ENCODE results near the gene LHX6.

Gene LHX6

GRCh38 chr9:122254761-122255160 is 26.0 kb upstream of the LHX6 start:
- Mint-ChIP-seq H3K4me3 (no peak overlapping the region), H3K27ac (no peak overlapping the region), H3K9me3 (no peaks in the 10 kb centered on the region), H3K36me3 (ENCODE audit: low read depth) (peaks cover 44% of the 10 kb centered on the region), H3K4me1 (ENCODE audit: low read depth) (peaks cover 3% of the 10 kb centered on the region), H3K27me3 (ENCODE audit: low read depth) (no peaks in the 10 kb centered on the region)
- no peak for DNase-seq (ENCODE audit: low spot score)

GRCh38 chr9:122252796-122253195 is 24.0 kb upstream of the LHX6 start:
- no peaks in the 10 kb centered on the region for H3K9me3 Mint-ChIP-seq
- H3K27ac Mint-ChIP-seq: no peak overlapping the region
- no peak for DNase-seq (ENCODE audit: low spot score)
- H3K36me3 Mint-ChIP-seq (ENCODE audit: low read depth): peaks cover 38% of the 10 kb centered on the region
- H3K4me1 Mint-ChIP-seq (ENCODE audit: low read depth): peaks cover 3% of the 10 kb centered on the region
- H3K4me3 Mint-ChIP-seq: no peak overlapping the region
- no peaks in the 10 kb centered on the region for H3K27me3 Mint-ChIP-seq (ENCODE audit: low read depth)

GRCh38 chr9:122251351-122251750 is 22.6 kb upstream of the LHX6 start:
- Mint-ChIP-seq H3K4me1 (ENCODE audit: low read depth) (peaks cover 3% of the 10 kb centered on the region), H3K4me3 (no peak overlapping the region), H3K9me3 (no peaks in the 10 kb centered on the region), H3K27ac (no peak overlapping the region), H3K27me3 (ENCODE audit: low read depth) (no peaks in the 10 kb centered on the region), H3K36me3 (ENCODE audit: low read depth) (peaks cover 43% of the 10 kb centered on the region)
- no peak for DNase-seq (ENCODE audit: low spot score)

GRCh38 chr9:122248448-122248865 is 19.7 kb upstream of the LHX6 start:
- Mint-ChIP-seq H3K36me3 (ENCODE audit: low read depth) (peaks cover 53% of the 10 kb centered on the region), H3K27me3 (ENCODE audit: low read depth) (no peaks in the 10 kb centered on the region), H3K27ac (no peak overlapping the region), H3K4me3 (no peak overlapping the region), H3K4me1 (ENCODE audit: low read depth) (no peaks in the 10 kb centered on the region), H3K9me3 (no peaks in the 10 kb centered on the region)
- DNase-seq (ENCODE audit: low spot score): no peak

- Mint-ChIP-seq H3K9me3 (no peaks in the 10 kb centered on the region), H3K27me3 (ENCODE audit: low read depth) (no peaks in the 10 kb centered on the region), H3K27ac (no peak overlapping the region), H3K4me3 (no peak overlapping the region), H3K4me1 (ENCODE audit: low read depth) (no peaks in the 10 kb centered on the region), H3K36me3 (ENCODE audit: low read depth) (peaks cover 51% of the 10 kb centered on the region)
- DNase-seq (ENCODE audit: low spot score): no peak
Measured at GRCh38 chr9:122246666-122247065, 17.9 kb upstream of the LHX6 start.

- H3K9me3 Mint-ChIP-seq: no peaks in the 10 kb centered on the region
- H3K4me3 Mint-ChIP-seq: no peak overlapping the region
- no peaks in the 10 kb centered on the region for H3K27me3 Mint-ChIP-seq (ENCODE audit: low read depth)
- H3K27ac Mint-ChIP-seq: no peak overlapping the region
- no peak for DNase-seq (ENCODE audit: low spot score)
- no peaks in the 10 kb centered on the region for H3K4me1 Mint-ChIP-seq (ENCODE audit: low read depth)
- peaks cover 48% of the 10 kb centered on the region for H3K36me3 Mint-ChIP-seq (ENCODE audit: low read depth)
Measured at GRCh38 chr9:122244349-122244748, 15.6 kb upstream of the LHX6 start.

GRCh38 chr9:122239722-122240121 is 11.0 kb upstream of the LHX6 start:
- Mint-ChIP-seq H3K4me3 (no peak overlapping the region), H3K27me3 (ENCODE audit: low read depth) (no peaks in the 10 kb centered on the region), H3K4me1 (ENCODE audit: low read depth) (no peaks in the 10 kb centered on the region), H3K27ac (no peak overlapping the region), H3K36me3 (ENCODE audit: low read depth) (peaks cover 30% of the 10 kb centered on the region), H3K9me3 (no peaks in the 10 kb centered on the region)
- DNase-seq (ENCODE audit: low spot score): no peak

- H3K4me1 Mint-ChIP-seq (ENCODE audit: low read depth): no peaks in the 10 kb centered on the region
Measured at GRCh38 chr9:122236681-122237080, 7.9 kb upstream of the LHX6 start.

GRCh38 chr9:122234022-122234748 is 5.4 kb upstream of the LHX6 start:
- Mint-ChIP-seq H3K27me3 (ENCODE audit: low read depth) (peaks cover 8% of the 10 kb centered on the region), H3K36me3 (ENCODE audit: low read depth) (peaks cover 2% of the 10 kb centered on the region), H3K9me3 (no peaks in the 10 kb centered on the region), H3K4me1 (ENCODE audit: low read depth) (no peaks in the 10 kb centered on the region), H3K4me3 (no peak overlapping the region), H3K27ac (no peak overlapping the region)
- no peak for DNase-seq (ENCODE audit: low spot score)

More at GRCh38 chr9:122236681-122237080, 7.9 kb upstream of the LHX6 start:
- Mint-ChIP-seq H3K9me3 (no peaks in the 10 kb centered on the region), H3K36me3 (ENCODE audit: low read depth) (peaks cover 10% of the 10 kb centered on the region), H3K27me3 (ENCODE audit: low read depth) (peaks cover 6% of the 10 kb centered on the region), H3K4me3 (no peak overlapping the region), H3K27ac (no peak overlapping the region)
- DNase-seq (ENCODE audit: low spot score): no peak

- H3K27me3 Mint-ChIP-seq (ENCODE audit: low read depth): peaks cover 10% of the 10 kb centered on the region
- no peaks in the 10 kb centered on the region for H3K4me1 Mint-ChIP-seq (ENCODE audit: low read depth)
- no peak for DNase-seq (ENCODE audit: low spot score)
- H3K27ac Mint-ChIP-seq: no peak overlapping the region
- H3K9me3 Mint-ChIP-seq: no peaks in the 10 kb centered on the region
- H3K36me3 Mint-ChIP-seq (ENCODE audit: low read depth): no peaks in the 10 kb centered on the region
- no peak overlapping the region for H3K4me3 Mint-ChIP-seq
Measured at GRCh38 chr9:122232796-122233306, 4.1 kb upstream of the LHX6 start.

- no peaks in the 10 kb centered on the region for H3K9me3 Mint-ChIP-seq
- no peak for DNase-seq (ENCODE audit: low spot score)
- H3K27me3 Mint-ChIP-seq (ENCODE audit: low read depth): peaks cover 30% of the 10 kb centered on the region
- H3K4me1 Mint-ChIP-seq (ENCODE audit: low read depth): no peaks in the 10 kb centered on the region
- H3K4me3 Mint-ChIP-seq: no peak overlapping the region
- H3K36me3 Mint-ChIP-seq (ENCODE audit: low read depth): no peaks in the 10 kb centered on the region
- H3K27ac Mint-ChIP-seq: no peak overlapping the region
Measured at GRCh38 chr9:122229485-122229837, 704 bp upstream of the LHX6 start.

GRCh38 chr9:122228191-122228567 is 578 bp downstream of the LHX6 start:
- H3K36me3 Mint-ChIP-seq (ENCODE audit: low read depth): no peaks in the 10 kb centered on the region
- no peaks in the 10 kb centered on the region for H3K9me3 Mint-ChIP-seq
- no peak overlapping the region for H3K27ac Mint-ChIP-seq
- H3K27me3 Mint-ChIP-seq (ENCODE audit: low read depth): peaks cover 38% of the 10 kb centered on the region
- DNase-seq (ENCODE audit: low spot score): no peak
- peaks cover 2% of the 10 kb centered on the region for H3K4me1 Mint-ChIP-seq (ENCODE audit: low read depth)
- no peak overlapping the region for H3K4me3 Mint-ChIP-seq

GRCh38 chr9:122227575-122227900 is 1.2 kb downstream of the LHX6 start:
- Mint-ChIP-seq H3K4me3 (no peak overlapping the region), H3K27ac (no peak overlapping the region), H3K27me3 (ENCODE audit: low read depth) (peaks cover 41% of the 10 kb centered on the region), H3K4me1 (ENCODE audit: low read depth) (peaks cover 5% of the 10 kb centered on the region), H3K36me3 (ENCODE audit: low read depth) (no peaks in the 10 kb centered on the region), H3K9me3 (no peaks in the 10 kb centered on the region)
- DNase-seq (ENCODE audit: low spot score): no peak

- Mint-ChIP-seq H3K27me3 (ENCODE audit: low read depth) (peaks cover 46% of the 10 kb centered on the region), H3K4me1 (ENCODE audit: low read depth) (peaks cover 5% of the 10 kb centered on the region), H3K36me3 (ENCODE audit: low read depth) (no peaks in the 10 kb centered on the region), H3K4me3 (no peak overlapping the region), H3K9me3 (no peaks in the 10 kb centered on the region), H3K27ac (no peak overlapping the region)
- DNase-seq (ENCODE audit: low spot score): no peak
Measured at GRCh38 chr9:122226758-122227574, 1.8 kb downstream of the LHX6 start.

Measured in T-helper 2 cell treated with Interferon-gamma antibody and Interleukin-4, amounts not matched to agents 5 μg/mL and 100 μg/mL, for 36 hours (primary cell).